NCI-H510A (cell line): ENCODE results near the gene GHDC.
"Not testable (repeated sequence)": the region's sequence is repeated elsewhere in the genome, so short reads cannot be mapped to it uniquely, and the experiment has no call there.

Source experiments
- DNase-seq: peaks from one replicate; lab custom pipeline; 2025; lab: John Stamatoyannopoulos, UW

GHDC gene

DNA sequence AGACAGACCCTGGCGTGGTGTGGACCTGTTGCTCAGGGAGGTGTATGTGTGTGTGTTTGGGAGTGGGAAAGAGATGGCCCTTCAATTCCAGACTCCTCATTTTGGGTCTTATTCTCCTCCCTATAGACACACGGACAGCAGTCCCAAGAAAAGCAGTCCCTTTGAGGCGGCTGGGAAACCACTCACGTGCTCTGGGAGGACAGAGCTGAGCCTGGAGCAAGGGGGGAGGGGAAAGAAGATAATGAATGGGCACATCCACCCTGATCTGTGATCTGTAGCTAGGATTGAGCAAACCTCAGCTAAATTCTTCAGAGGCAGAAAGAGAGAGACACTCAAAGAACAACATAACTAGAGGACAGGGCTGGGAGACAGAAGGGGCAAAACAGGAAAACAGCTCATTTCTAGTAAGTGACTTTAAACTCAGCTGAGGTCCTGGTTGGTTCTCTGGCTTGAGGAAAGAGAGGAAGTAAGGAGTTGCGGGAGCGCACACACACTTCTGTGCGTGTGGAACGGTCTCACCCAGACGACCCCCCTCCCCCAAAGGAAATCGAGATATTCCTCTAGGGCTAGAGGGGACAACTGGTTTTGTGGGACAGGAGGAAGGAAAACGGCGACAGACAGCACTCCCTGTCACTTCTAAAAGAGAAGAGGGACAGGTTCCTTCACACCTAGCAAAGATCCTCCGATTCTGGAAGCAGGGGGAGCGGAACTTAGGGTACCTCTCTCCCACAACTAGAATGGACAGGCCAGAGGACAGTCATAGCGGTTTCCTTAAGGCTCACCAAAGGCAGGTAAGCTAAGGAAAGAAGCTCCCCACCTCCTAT lies 40.2 kb downstream of the GHDC start:
- DNase-seq = no peak

DNA sequence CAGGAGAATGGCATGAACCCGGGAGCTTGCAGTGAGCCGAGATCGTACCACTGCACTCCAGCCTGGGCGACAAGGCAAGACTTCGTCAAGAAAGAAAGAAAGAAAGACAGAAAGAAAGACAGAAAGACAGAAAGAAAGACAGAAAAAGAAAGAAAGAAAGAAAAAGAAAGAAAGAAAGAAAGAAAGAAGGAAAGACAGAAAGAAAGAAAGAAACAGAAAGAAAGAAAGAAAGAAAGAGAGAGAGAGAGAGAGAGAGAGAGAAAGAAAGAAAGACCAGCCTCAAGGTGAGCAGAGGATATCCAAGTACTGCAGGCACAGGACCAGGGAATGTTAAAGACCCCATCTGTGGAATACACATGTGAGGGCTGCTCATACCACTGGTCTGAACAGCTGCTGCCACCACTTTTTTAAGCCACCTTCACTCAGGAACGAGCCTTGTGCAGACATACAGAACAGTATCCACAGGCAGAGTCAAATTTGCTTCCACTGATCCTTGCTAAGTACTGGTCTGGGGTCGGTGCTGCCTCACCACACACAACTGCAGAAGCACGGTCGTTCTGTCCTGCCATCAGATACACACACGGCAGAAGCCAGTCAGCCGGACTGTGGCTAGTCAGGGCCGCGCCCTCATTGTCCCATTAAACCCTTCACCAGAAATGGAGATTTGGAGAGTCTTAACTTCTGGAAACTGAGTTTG lies 47.2 kb downstream of the GHDC start:
- DNase-seq = no peak

DNA sequence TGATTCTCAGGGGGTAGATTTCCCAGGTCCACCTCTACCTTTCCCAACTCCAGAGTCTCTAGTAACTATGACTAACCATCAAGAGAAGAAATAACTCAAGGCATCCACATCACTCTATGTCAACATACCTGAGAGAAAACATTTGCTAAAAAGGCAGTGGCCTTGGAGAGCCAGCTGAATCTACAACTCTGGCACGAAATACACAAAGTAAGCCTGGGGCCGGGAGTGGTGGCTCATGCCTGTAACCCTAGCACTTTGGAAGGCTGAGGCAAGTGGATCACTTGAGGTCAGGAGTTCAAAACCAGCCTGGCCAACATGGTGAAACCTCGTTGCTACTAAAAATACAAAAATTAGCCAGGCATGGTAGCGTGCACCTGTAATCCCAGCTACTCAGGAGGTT lies 51.2 kb downstream of the GHDC start:
- not testable (repeated sequence) for DNase-seq

DNA sequence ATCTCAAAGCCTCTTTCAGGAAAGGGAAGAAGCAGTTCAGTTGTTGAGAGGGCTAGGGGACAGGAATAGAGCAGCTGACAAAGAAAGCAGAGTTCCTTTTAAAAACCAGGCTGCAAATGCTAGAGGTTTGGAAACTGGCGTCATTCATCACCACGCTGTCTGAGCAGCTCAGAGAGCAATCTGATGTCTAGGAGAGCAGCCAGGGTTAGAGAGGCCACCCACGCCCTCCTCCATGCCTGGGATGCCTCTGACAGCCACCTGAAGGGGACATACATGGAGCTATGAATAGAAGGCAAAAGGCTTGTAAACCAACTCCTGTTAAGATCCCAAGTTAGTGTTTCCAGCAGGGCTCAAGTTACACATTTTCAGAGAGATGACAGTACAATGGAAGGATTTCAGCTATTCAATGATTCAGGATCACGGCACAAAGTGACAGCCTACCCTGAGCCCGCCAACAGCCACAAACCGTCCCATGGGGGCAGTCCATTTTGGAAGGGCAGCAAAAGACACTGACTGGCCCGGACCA lies 51.9 kb downstream of the GHDC start:
- no peak for DNase-seq

DNA sequence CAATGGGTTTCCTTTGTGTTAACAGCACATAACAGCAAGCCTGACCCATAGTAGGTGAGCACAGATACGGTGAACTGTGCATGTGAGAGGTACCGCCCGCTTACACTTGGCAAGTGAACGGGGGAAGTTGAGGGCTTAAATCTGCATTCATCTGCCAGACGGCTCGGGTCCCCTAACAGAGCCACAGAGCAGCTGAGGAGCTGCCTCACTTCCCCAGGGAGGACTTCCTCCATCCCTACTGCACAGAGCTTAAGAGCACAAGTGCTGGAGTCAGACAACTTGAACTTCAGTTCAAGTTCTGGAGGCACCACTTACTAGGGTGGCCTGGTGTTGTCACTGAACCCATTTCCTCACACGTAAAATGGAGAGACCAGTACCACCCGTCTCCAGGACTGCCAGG lies 52.9 kb downstream of the GHDC start:
- DNase-seq = no peak

DNA sequence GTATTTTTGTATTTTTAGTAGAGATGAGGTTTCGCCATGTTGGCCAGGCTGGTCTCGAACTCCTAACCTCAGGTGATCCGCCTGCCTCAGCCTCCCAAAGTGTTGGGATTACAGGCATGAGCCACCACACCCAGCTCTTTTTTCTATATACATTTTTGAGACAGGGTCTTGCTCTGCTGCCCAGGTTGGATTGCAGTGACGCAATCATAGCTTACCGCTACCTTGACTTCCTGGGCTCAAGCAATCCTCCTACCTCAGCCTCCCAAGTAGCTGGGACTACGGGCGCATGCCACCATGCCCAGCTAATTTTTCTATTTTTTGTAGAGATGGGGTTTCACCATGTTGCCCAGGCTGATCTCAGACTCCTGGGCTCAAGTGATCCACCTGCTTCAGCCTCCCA lies 53.6 kb downstream of the GHDC start:
- not testable (repeated sequence) for DNase-seq
